DOHH2 (cell line): ENCODE data around the gene NPAP1.

Experiments used
- EZH2phosphoT487 ChIP-seq: fragments of 200-600 bp; sonication (generic); IDR thresholded peaks from 2 replicates; pipeline ENCODE4 v1.6.1; 2017; ENCODE audit warnings: borderline replicate concordance, mild to moderate bottlenecking, antibody characterized with exemption, low read length, moderate library complexity, mixed read lengths
- TF ChIP-seq, protein P1 (sequence below): fragments of 200-600 bp; sonication (generic); IDR thresholded peaks from one replicate; pipeline ENCODE4 v1.5.1; 2014; ENCODE audit warnings: antibody characterized with exemption, mild to moderate bottlenecking, low read depth, low read length; ENCODE audit not compliant: poor library complexity, severe bottlenecking

DNA sequence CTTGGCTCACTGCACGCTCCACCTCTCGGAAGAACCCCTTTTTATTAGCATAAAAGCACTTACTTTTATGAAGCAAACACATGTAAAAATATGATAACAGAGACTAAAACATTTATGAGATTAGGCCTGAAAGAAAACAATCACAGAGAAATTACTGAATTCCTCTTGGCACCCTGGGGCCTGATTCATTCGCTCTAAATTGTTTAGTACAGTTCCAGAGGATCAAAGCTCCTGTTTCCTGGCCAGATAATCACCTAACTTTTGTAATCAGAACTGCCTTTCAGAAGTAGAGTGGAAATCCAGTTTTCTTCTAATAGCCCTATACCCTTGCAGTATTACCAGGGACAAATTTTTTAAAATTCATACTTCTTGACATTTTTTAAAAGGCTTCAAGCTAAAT, 6.4 kb downstream of the NPAP1 start:
- TF ChIP-seq, protein P1, sequence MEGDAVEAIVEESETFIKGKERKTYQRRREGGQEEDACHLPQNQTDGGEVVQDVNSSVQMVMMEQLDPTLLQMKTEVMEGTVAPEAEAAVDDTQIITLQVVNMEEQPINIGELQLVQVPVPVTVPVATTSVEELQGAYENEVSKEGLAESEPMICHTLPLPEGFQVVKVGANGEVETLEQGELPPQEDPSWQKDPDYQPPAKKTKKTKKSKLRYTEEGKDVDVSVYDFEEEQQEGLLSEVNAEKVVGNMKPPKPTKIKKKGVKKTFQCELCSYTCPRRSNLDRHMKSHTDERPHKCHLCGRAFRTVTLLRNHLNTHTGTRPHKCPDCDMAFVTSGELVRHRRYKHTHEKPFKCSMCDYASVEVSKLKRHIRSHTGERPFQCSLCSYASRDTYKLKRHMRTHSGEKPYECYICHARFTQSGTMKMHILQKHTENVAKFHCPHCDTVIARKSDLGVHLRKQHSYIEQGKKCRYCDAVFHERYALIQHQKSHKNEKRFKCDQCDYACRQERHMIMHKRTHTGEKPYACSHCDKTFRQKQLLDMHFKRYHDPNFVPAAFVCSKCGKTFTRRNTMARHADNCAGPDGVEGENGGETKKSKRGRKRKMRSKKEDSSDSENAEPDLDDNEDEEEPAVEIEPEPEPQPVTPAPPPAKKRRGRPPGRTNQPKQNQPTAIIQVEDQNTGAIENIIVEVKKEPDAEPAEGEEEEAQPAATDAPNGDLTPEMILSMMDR = no peak
- no peak for TF ChIP-seq EZH2phosphoT487
